B cell (primary cell): ENCODE data around the gene ENO3.

Experiments used
- CTCF ChIP-seq: fragments of 200-600 bp; IDR thresholded peaks from one replicate; pipeline ENCODE4 v1.8.0; 2022; ENCODE audit warnings: antibody characterized with exemption, mild to moderate bottlenecking
- EZH2 ChIP-seq: IDR thresholded peaks from 2 replicates; pipeline ENCODE4 v1.6.1; 2012; ENCODE audit warnings: borderline replicate concordance, low read depth, mild to moderate bottlenecking, moderate library complexity, low read length; ENCODE audit not compliant: insufficient read depth, poor library complexity, severe bottlenecking

GRCh38 chr17:4938069-4938491 lies 12.8 kb upstream of the ENO3 start:
- TF ChIP-seq CTCF (no peak), EZH2 (no peak)
